ENCODE data around the gene TENM4. TPM values are rescaled to one million over a fixed set of nuclear protein-coding genes. Genes with fewer than 3 reads are reported as not detected.

TENM4 gene
- polyA plus RNA-seq, 3 donors, result 0.31 to 1.7 TPM; not detected in 1

- H3K4me1 ChIP-seq (ENCODE audit: control insufficient read depth in 1 of 2, insufficient read depth in 2 of 2, low read length in 2 of 2), result no peaks in the 10 kb centered on the region
- Mint-ChIP-seq H3K4me1 (no peaks in the 10 kb centered on the region), H3K4me3 (no peak overlapping the region), H3K27ac (no peak overlapping the region), H3K9me3 (no peaks in the 10 kb centered on the region), H3K36me3 (no peaks in the 10 kb centered on the region), H3K27me3 (ENCODE audit: low read depth in 3 of 3) (peaks cover 6 to 35% (median 27%) of the 10 kb centered on the region in 3 donors)
- H3K27me3 ChIP-seq (ENCODE audit: control insufficient read depth in 2 of 2, insufficient read depth in 2 of 2, low read length in 2 of 2), result peaks cover 0 to 17% of the 10 kb centered on the region in 2 donors
- no peak for DNase-seq
- no peaks in the 10 kb centered on the region for H3K36me3 ChIP-seq (replicated peaks in 1 of 2; ENCODE audit: control insufficient read depth in 1 of 2, insufficient read depth in 2 of 2, low read length in 2 of 2)
- H3K4me2 ChIP-seq (replicated peaks; ENCODE audit: extremely low read depth, low read length, poor library complexity, severe bottlenecking), result no peak overlapping the region
- no peaks in the 10 kb centered on the region for H3K79me2 ChIP-seq (ENCODE audit: insufficient read depth, low read length)
- H4K20me1 ChIP-seq (ENCODE audit: insufficient read depth, low read length), result no peaks in the 10 kb centered on the region
- no peak overlapping the region for H3K27ac ChIP-seq (ENCODE audit: low read depth in 1 of 2, low read length in 2 of 2)
- no peak overlapping the region for H3K4me3 ChIP-seq (replicated peaks in 1 of 3; ENCODE audit: low read depth in 2 of 3, low read length in 3 of 3)
- H3K9ac ChIP-seq (ENCODE audit: insufficient read depth, low read length, poor library complexity, severe bottlenecking), result no peak overlapping the region
- intact Hi-C loops (cut with micrococcal nuclease), result no loop called here
- TF ChIP-seq CTCF (IDR thresholded peaks at IDR 0.05), result no peak
- H3K9me3 ChIP-seq (replicated peaks in 1 of 2; ENCODE audit: control insufficient read depth in 1 of 2, insufficient read depth in 1 of 2, low read length in 2 of 2), result no peaks in the 10 kb centered on the region
- 56% methylated on average over 5 of the region's 5 CpGs for WGBS (ENCODE audit: insufficient coverage)
- H2AFZ ChIP-seq (ENCODE audit: insufficient read depth, low read depth, low read length, poor library complexity, severe bottlenecking), result no peak overlapping the region
Observed at GRCh38 chr11:78786086-78786485, 654.7 kb downstream of the TENM4 start.

DNA sequence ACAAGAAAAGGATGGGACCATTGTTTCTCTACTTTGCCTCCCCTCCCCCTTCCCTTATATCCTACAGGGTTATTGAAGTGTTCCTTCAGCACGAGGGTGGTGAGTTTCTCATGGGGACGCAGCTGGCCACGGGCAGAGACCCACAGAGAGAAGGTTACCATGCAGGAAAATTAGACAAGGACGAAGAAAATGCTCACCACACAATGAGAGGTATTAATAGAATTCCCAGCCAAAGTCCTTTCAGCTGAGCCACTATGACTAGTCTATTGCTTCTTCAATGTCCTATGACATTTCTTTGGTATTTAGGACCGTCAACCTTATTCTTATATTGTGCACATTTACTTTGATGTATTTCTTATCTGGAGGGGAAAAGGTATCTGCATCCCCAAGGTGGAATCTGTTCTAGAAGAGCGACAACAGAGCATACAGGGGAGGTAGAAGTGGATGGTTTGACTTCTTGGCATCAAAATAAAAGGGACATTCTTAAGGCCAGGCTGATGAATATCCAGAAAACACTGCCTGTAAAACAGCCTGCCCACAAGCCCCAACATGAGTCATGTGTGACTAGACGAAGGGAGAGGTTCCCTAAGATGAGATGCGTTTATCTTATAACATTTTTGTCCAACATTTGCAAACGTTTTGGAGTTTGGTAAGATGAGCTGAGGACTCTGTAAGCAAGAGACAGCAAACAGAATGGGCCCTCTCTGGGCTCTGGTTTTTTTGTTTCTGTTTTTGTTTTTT is 656.3 kb downstream of the TENM4 start:
- no peak overlapping the region for H3K27ac ChIP-seq (ENCODE audit: low read depth in 1 of 2, low read length in 2 of 2)

More for the DNA sequence above, 656.3 kb downstream of the TENM4 start:
- no peak overlapping the region for H3K4me3 ChIP-seq (replicated peaks in 1 of 3; ENCODE audit: low read depth in 2 of 3, low read length in 3 of 3)
- peak overlapping the region in 1 of 2 donors; percentile 7 for H3K4me3 Mint-ChIP-seq
- intact Hi-C loops (cut with micrococcal nuclease), result no loop called here
- no peak overlapping the region for H3K4me2 ChIP-seq (replicated peaks; ENCODE audit: extremely low read depth, low read length, poor library complexity, severe bottlenecking)
- H3K27me3 Mint-ChIP-seq (ENCODE audit: low read depth in 3 of 3), result peaks cover 9 to 34% (median 27%) of the 10 kb centered on the region in 3 donors
- no peaks in the 10 kb centered on the region for H4K20me1 ChIP-seq (ENCODE audit: insufficient read depth, low read length)
- no peaks in the 10 kb centered on the region for H3K9me3 Mint-ChIP-seq
- no peaks in the 10 kb centered on the region for H3K4me1 Mint-ChIP-seq
- H2AFZ ChIP-seq (ENCODE audit: insufficient read depth, low read depth, low read length, poor library complexity, severe bottlenecking), result no peak overlapping the region
- H3K9me3 ChIP-seq (replicated peaks in 1 of 2; ENCODE audit: control insufficient read depth in 1 of 2, insufficient read depth in 1 of 2, low read length in 2 of 2), result no peaks in the 10 kb centered on the region
- H3K36me3 ChIP-seq (replicated peaks in 1 of 2; ENCODE audit: control insufficient read depth in 1 of 2, insufficient read depth in 2 of 2, low read length in 2 of 2), result no peaks in the 10 kb centered on the region
- peaks cover 0 to 17% of the 10 kb centered on the region in 2 donors for H3K27me3 ChIP-seq (ENCODE audit: control insufficient read depth in 2 of 2, insufficient read depth in 2 of 2, low read length in 2 of 2)
- WGBS (ENCODE audit: insufficient coverage), result 57% methylated on average over 1 of the region's 9 CpGs
- no peaks in the 10 kb centered on the region for H3K36me3 Mint-ChIP-seq
- H3K27ac Mint-ChIP-seq, result no peak overlapping the region
- no peak overlapping the region for H3K9ac ChIP-seq (ENCODE audit: insufficient read depth, low read length, poor library complexity, severe bottlenecking)
- no peak for DNase-seq
- H3K79me2 ChIP-seq (ENCODE audit: insufficient read depth, low read length), result no peaks in the 10 kb centered on the region
- H3K4me1 ChIP-seq (ENCODE audit: control insufficient read depth in 1 of 2, insufficient read depth in 2 of 2, low read length in 2 of 2), result no peaks in the 10 kb centered on the region
- TF ChIP-seq CTCF (IDR thresholded peaks at IDR 0.05), result no peak

Data from CD14-positive monocyte (primary cell).